ENCODE data around the gene CDK5RAP2.

- TF ChIP-seq EZH2 (IDR thresholded peaks at IDR 0.05; ENCODE audit: insufficient read depth, poor library complexity, severe bottlenecking), result no peak
- TF ChIP-seq EZH2phosphoT487 (IDR thresholded peaks at IDR 0.05; ENCODE audit: insufficient read depth, low read depth), result no peak
These were observed 197.5 kb downstream of the CDK5RAP2 start for GRCh38 chr9:120382453-120382852.
